Liver (tissue), 9 donors: ENCODE data around the gene IL17A. TPM values are rescaled to one million over a fixed set of nuclear protein-coding genes. Genes with fewer than 3 reads are reported as not detected.

Experiments
- DNase-seq: peaks from one replicate; pipeline ENCODE4 v3.0.0-alpha.2; 2017; ENCODE audit warnings: low spot score
- H3K27ac ChIP-seq, 2 donors: one replicate each; pipeline ENCODE4 v1.7.0; 2013; ENCODE audit warnings: inconsistent platforms in 2 of 2, low read length in 2 of 2, control low read depth in 1 of 2, low read depth in 1 of 2, mild to moderate bottlenecking in 1 of 2
- H3K27me3 ChIP-seq, 4 donors: one replicate each; pipeline versions ENCODE4 v1.6.1 to v1.7.0; 2013; ENCODE audit warnings: low read length in 3 of 4, inconsistent platforms in 1 of 4, mild to moderate bottlenecking in 1 of 4, moderate library complexity in 1 of 4; ENCODE audit not compliant: control insufficient read depth in 4 of 4, insufficient read depth in 4 of 4
- H3K36me3 ChIP-seq, 4 donors: one replicate each; pipeline versions ENCODE4 v1.6.1 to v1.7.0; 2013; ENCODE audit warnings: low read length in 3 of 4, mild to moderate bottlenecking in 3 of 4, low read depth in 1 of 4, moderate library complexity in 1 of 4; ENCODE audit not compliant: control insufficient read depth in 4 of 4, insufficient read depth in 3 of 4
- H3K4me1 ChIP-seq, 4 donors: one replicate each; pipeline versions ENCODE4 v1.6.1 to v1.7.0; 2013; ENCODE audit warnings: low read length in 3 of 4, mild to moderate bottlenecking in 3 of 4, moderate library complexity in 1 of 4; ENCODE audit not compliant: control insufficient read depth in 4 of 4, insufficient read depth in 4 of 4
- H3K4me3 ChIP-seq, 3 donors: one replicate each; pipeline versions ENCODE4 v1.6.1 to v1.7.0; 2013; ENCODE audit warnings: low read length in 3 of 3, control low read depth in 1 of 3, low read depth in 1 of 3, mild to moderate bottlenecking in 1 of 3
- H3K9ac ChIP-seq, 2 donors: one replicate each; pipeline ENCODE4 v1.7.0; 2013; ENCODE audit warnings: low read length in 2 of 2, mild to moderate bottlenecking in 2 of 2, moderate library complexity in 2 of 2, control low read depth in 1 of 2, low read depth in 1 of 2
- H3K9me3 ChIP-seq, 4 donors: one replicate each; pipeline versions ENCODE4 v1.6.1 to v1.7.0; 2013; ENCODE audit warnings: low read length in 3 of 4; ENCODE audit not compliant: control insufficient read depth in 4 of 4
- FOXA2 ChIP-seq: IDR thresholded peaks from 2 replicates; pipeline ENCODE4 v1.6.1; 2016; ENCODE audit warnings: antibody characterized with exemption
- GABPA ChIP-seq, 2 donors: IDR thresholded peaks in 1 of 2; conservative IDR thresholded peaks in 1 of 2; 2 replicates each; pipeline ENCODE4 v1.6.1; 2016; ENCODE audit warnings: antibody characterized with exemption in 2 of 2, mild to moderate bottlenecking in 1 of 2, moderate library complexity in 1 of 2
- HNF4G ChIP-seq: IDR thresholded peaks from 2 replicates; pipeline ENCODE4 v1.6.1; 2016; ENCODE audit warnings: antibody characterized with exemption
- JUND ChIP-seq, 2 donors: IDR thresholded peaks; 2 replicates each; pipeline ENCODE4 v1.6.1; 2016; ENCODE audit warnings: antibody characterized with exemption in 2 of 2
- NR2F2 ChIP-seq: IDR thresholded peaks from 2 replicates; pipeline ENCODE4 v1.6.1; 2016; ENCODE audit warnings: antibody characterized with exemption
- RAD21 ChIP-seq, 2 donors: IDR thresholded peaks; 2 replicates each; pipeline ENCODE4 v1.6.1; 2016; ENCODE audit warnings: antibody characterized with exemption in 2 of 2, mild to moderate bottlenecking in 2 of 2
- RXRA ChIP-seq, 2 donors: IDR thresholded peaks; 2 replicates each; pipeline ENCODE4 v1.6.1; 2017 to 2018; ENCODE audit warnings: antibody characterized with exemption in 2 of 2, mild to moderate bottlenecking in 1 of 2
- SP1 ChIP-seq: IDR thresholded peaks from 2 replicates; pipeline ENCODE4 v1.6.1; 2018; ENCODE audit warnings: antibody characterized with exemption, mild to moderate bottlenecking
- TAF1 ChIP-seq: conservative IDR thresholded peaks from 2 replicates; pipeline ENCODE4 v1.6.1; 2016; ENCODE audit warnings: antibody characterized with exemption, mild to moderate bottlenecking
- YY1 ChIP-seq: IDR thresholded peaks from 2 replicates; pipeline ENCODE4 v1.6.1; 2016; ENCODE audit warnings: antibody characterized with exemption, mild to moderate bottlenecking
- WGBS: extraction: QIAGEN DNeasy Blood & Tissue Kit; methylation state at CpG from one replicate; pipeline ENCODE4 v1.1.7; 2013; 5-methylcytosine and 5-hydroxymethylcytosine counted together
- polyA plus RNA-seq, 2 donors: library from polyadenylated mRNA; stranded (reverse) in 1 of 2; unstranded in 1 of 2; fragments of 200-250 nt in 1 of 2; fragments of >200 nt in 1 of 2; fragmentation: Nextera tagmentation in 1 of 2; extraction: Ambion mirVana in 1 of 2; gene quantifications; one replicate each; pipeline versions ENCODE4 v1.2.1 to v1.2.3, GENCODE V29; 2013 to 2015
- total RNA-seq, 2 donors: library from RNA; depleted of rRNA; stranded (reverse); fragments of >200 nt; gene quantifications; one replicate each; pipeline ENCODE4 v1.2.3, GENCODE V29; 2014
- TF ChIP-seq, protein P1 (sequence below): IDR thresholded peaks from 2 replicates; pipeline ENCODE4 v1.6.1; 2016; ENCODE audit warnings: antibody characterized with exemption
- TF ChIP-seq, protein P2 (sequence below): IDR thresholded peaks from 2 replicates; pipeline ENCODE4 v1.6.1; 2016; ENCODE audit warnings: antibody characterized with exemption
- TF ChIP-seq, protein P3 (sequence below): fragments of 150-350 bp; IDR thresholded peaks from 2 replicates; pipeline ENCODE4 v1.5.1; 2017; ENCODE audit warnings: improper control_type of control experiment, low read depth, low read length; ENCODE audit not compliant: missing input control
- donor health status: healthy.
- donor health status: healthy.
- donor health status: healthy.
- donor health status: healthy.
- donor health status: healthy.

IL17A gene
- total and polyA plus RNA-seq, 4 donors: not detected

DNA sequence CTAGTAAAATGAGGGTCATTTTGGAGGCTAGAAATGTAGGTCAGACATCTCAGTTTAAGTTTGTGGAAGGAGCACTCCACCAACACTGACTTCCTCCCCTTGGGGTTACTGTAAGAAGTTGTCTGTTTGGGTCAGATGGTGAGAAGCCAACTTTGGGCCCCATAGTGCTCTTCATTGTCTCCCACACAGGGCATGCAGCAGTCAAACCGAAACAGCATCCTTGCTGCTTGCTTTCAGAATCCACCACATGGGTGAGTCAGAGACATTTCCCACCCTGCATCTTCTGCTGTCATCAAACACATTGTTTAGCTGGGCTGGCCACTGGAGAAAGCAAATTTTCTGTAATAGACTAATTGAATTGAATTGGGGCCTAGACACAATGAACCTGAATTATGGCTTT lies 41.3 kb downstream of the IL17A start:
- H3K36me3 ChIP-seq: no peaks in the 10 kb centered on the region
- WGBS: 80% methylated on average over 1 of the region's 1 CpG
- no peaks in the 10 kb centered on the region for H3K4me1 ChIP-seq
- H3K9ac ChIP-seq: no peak overlapping the region
- no peak for TF ChIP-seq TAF1
- TF ChIP-seq, protein P1, sequence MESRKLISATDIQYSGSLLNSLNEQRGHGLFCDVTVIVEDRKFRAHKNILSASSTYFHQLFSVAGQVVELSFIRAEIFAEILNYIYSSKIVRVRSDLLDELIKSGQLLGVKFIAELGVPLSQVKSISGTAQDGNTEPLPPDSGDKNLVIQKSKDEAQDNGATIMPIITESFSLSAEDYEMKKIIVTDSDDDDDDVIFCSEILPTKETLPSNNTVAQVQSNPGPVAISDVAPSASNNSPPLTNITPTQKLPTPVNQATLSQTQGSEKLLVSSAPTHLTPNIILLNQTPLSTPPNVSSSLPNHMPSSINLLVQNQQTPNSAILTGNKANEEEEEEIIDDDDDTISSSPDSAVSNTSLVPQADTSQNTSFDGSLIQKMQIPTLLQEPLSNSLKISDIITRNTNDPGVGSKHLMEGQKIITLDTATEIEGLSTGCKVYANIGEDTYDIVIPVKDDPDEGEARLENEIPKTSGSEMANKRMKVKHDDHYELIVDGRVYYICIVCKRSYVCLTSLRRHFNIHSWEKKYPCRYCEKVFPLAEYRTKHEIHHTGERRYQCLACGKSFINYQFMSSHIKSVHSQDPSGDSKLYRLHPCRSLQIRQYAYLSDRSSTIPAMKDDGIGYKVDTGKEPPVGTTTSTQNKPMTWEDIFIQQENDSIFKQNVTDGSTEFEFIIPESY: no peak
- TF ChIP-seq JUND (IDR thresholded peaks at IDR 0.05): no peak
- TF ChIP-seq SP1: no peak
- TF ChIP-seq HNF4G: no peak
- TF ChIP-seq NR2F2: no peak
- TF ChIP-seq, protein P2, sequence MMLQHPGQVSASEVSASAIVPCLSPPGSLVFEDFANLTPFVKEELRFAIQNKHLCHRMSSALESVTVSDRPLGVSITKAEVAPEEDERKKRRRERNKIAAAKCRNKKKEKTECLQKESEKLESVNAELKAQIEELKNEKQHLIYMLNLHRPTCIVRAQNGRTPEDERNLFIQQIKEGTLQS: no peak
- no peak for TF ChIP-seq RAD21 (IDR thresholded peaks at IDR 0.05)
- no peak for TF ChIP-seq GABPA (IDR thresholded peaks at IDR 0.05 in 1 of 2, conservative IDR thresholded peaks at IDR 0.05 in 1 of 2)
- TF ChIP-seq RXRA (IDR thresholded peaks at IDR 0.05): no peak
- TF ChIP-seq, protein P3, sequence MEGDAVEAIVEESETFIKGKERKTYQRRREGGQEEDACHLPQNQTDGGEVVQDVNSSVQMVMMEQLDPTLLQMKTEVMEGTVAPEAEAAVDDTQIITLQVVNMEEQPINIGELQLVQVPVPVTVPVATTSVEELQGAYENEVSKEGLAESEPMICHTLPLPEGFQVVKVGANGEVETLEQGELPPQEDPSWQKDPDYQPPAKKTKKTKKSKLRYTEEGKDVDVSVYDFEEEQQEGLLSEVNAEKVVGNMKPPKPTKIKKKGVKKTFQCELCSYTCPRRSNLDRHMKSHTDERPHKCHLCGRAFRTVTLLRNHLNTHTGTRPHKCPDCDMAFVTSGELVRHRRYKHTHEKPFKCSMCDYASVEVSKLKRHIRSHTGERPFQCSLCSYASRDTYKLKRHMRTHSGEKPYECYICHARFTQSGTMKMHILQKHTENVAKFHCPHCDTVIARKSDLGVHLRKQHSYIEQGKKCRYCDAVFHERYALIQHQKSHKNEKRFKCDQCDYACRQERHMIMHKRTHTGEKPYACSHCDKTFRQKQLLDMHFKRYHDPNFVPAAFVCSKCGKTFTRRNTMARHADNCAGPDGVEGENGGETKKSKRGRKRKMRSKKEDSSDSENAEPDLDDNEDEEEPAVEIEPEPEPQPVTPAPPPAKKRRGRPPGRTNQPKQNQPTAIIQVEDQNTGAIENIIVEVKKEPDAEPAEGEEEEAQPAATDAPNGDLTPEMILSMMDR: no peak
- no peak for TF ChIP-seq FOXA2
- DNase-seq: no peak
- H3K9me3 ChIP-seq: no peaks in the 10 kb centered on the region
- peaks cover 0 to 8% (median 0%) of the 10 kb centered on the region in 4 donors for H3K27me3 ChIP-seq
- no peak overlapping the region for H3K4me3 ChIP-seq
- H3K27ac ChIP-seq: no peak overlapping the region

DNA sequence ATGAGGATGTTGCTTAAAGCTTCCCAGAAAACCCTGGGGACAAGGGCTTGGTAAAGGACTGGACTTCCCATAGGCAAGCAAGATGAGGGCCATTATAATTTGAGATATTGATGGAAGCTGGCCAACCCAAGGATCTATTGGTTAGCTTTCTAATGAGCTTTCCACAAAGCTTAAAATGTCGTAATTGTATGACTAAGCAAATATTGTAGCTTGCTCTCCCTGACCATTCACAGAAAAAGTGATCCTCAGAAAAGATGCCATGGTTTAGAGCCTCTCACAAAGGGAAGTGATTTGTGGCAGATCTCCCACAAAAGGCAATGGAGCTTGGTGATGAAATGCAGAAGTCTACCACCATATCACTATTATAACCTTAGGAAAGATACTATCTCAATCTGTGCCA lies 44.5 kb downstream of the IL17A start:
- 69% methylated on average over 1 of the region's 1 CpG for WGBS
- Histone ChIP-seq H3K9ac (no peak overlapping the region), H3K9me3 (no peaks in the 10 kb centered on the region), H3K36me3 (no peaks in the 10 kb centered on the region), H3K27ac (no peak overlapping the region), H3K27me3 (no peaks in the 10 kb centered on the region), H3K4me3 (no peak overlapping the region), H3K4me1 (peaks cover 0 to 6% (median 2%) of the 10 kb centered on the region in 4 donors)
- TF ChIP-seq YY1 (no peak), HNF4G (no peak), RAD21 (IDR thresholded peaks at IDR 0.05) (no peak), TAF1 (no peak)
- TF ChIP-seq, protein P1: no peak
- DNase-seq: no peak
